GM18517 (cell line): ENCODE measurements around the gene MOGAT2.
A peak's percentile ranks its signal among the peaks of the same experiment; 100 is the strongest.
"Not testable (repeated sequence)": the region's sequence is repeated elsewhere in the genome, so short reads cannot be mapped to it uniquely, and the experiment has no call there.

ENCODE experiments used
- ATAC-seq: cut with Tn5 transposase; IDR thresholded peaks from one replicate; pipeline ENCODE4 v1.9.1; 2021; ENCODE audit warnings: mild to moderate bottlenecking, moderate library complexity; ENCODE audit not compliant: unreplicated experiment

Gene MOGAT2

DNA sequence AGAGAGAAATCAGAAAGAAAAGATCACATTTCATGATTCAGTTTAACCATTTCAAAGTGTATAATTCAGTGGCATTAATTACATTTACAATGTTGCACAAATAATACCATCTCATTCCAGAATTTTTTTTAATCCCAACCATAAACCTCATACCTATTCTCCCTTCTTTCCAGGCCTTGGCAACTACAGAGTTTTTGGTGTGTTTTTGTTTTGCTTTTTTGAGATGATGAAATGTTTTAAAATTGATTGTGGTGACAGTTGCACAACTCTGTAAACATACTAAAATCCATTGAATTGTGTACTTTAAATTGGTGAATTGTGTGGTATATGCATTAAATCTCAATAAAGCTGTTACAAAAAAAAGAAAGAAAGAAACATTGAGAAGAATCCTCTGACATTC, 37.3 kb downstream of the MOGAT2 start:
- ATAC-seq, result not testable (repeated sequence)

DNA sequence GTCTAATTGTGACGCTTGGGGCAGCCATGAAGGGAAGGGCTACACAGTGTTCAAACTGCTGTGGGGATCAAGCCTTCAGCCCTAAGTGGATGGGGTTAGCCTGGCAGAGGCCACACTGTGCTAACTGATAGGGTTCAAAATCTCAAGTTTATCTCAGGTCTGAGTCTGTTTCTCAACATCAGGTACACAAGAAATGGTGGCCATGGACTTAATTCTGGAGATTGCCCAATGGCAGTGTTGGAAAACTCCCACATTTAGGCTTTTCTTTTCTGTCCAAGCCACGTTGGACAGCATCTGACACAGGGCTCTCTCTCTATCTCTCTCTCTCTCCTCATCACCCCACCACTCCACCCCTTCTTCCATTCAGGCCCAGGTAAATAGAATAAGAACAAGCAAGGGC, 40.0 kb downstream of the MOGAT2 start:
- ATAC-seq, result no peak

DNA sequence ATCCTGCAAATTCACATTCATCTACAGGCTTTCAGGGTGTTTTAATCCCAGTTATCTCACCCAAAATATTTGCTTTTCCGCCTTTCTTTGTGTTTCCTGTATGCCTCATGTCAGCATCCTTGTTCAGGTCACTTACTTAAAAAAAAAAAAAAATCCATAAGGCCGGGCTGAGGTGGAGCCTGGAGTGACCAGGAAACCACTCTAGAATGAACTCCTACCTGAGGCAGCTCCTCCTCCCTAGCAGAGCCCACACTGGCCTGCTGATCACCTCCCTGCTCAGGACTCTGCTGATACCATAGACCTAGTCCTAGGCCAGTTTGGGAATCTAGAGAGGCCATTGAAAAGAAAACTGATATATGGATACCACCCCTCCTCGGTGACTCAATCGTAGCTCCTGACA, 42.2 kb downstream of the MOGAT2 start:
- ATAC-seq, result no peak

DNA sequence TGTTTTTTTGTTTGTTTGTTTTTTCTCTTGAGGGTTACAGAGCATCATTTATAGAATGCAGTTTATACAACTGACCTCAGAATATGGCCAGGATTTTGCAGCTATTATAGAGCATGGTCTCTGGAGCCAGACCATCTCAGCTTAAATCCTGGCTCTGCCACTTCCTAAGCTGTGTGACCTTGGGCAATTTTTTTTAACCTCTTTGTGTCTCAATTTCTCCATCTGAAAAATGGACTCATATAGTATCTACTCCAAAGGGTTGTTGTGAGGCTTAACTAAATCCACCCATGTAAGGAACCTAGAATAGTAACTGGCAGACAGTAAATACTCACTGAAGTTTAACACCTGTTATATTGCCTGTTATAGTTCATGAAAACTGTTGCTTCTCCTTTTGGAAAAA, 42.6 kb downstream of the MOGAT2 start:
- ATAC-seq, result no peak

DNA sequence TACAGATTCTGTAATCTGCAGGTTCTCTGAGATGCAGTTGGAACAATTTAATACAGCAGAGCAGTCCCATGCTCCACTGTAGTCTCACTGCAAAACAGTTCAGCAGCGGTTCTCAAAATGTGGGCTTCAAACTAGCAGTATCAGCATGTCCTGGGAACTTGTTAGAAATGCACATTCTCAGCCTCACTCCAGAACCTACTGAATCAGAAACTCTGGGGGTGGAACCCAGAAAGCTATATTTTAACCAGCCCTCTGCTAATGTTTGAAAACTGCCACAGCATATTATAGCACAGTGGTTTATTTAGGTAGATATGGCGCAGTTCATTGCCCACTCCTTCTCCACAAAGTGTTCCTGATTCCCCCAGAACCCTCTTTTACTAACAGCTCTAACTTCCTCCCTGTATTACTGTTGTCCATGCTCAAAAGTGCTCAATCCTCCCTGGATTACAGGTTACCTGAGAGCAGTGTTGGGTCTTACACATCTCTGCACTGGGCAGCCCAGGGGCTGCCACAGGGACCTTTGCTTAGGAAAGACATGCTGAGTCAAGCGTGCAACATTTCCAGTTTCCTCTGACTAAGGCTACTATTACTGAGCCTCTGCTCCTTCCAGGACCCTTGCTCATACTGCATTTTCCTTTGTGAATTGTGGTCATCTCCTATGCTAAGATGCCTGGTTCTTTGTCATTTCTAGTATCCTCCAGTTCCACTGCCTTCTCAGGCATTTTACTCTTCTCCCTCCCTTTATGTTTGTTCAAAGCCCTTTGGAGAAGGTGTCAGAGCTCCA, 43.3 kb downstream of the MOGAT2 start:
- no peak for ATAC-seq

DNA sequence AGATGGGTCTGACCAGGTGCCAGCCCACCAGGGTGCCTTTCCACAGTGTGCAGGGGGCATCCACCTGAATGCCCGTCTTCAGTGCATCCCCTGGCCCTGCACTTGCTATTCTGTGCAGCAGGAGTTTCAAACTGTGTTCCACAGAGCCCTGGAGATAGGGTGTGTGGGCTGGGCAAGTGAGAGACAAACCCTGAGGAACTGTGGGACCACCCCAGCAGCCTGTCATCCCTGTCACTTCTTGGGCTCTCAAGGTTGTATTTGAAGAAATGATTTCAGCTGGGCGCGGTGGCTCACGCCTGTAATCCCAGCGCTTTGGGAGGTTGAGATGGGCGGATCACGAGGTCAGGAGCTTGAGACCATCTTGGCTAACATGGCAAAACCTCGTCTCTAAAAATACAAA, 44.5 kb downstream of the MOGAT2 start:
- ATAC-seq, result no peak

DNA sequence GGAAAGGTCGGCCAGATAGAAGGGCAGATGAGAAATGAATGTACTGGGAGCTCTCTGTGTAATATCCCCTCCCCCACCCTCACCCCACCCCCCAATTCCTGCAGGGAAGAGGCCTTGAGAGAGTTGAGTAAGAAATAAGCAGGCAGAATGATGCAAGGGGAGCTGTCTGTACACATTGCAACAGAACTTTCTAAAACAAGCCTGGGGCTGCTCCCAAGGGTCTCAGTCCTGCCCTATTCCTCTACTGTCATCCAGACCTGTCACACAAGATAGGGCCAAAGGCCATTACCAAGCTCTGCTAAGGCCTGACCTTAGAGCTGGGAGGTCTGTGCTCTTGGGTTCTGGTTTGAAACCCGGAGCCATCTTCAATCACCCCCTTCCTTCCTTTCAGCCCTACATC, 45.2 kb downstream of the MOGAT2 start:
- ATAC-seq, result no peak

DNA sequence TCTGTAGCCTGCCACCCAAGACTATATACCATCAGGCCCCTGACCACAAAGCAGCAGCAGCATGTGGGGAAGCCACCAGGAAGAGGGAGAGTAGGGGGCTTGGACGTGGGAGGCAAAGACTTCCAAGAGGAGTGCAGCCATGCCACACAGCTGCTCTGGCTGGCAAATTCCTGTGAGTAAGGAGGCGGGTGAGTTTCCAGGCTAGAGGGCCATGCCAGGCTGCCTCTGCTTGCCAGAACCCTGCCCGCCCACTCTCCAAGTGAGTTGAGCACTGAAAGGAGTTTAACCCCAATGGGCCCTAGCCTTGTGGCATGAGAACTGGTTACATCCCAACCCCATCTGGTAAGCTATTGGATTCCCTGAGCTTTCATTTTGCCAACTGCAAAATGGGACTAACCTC, 46.2 kb downstream of the MOGAT2 start:
- no peak for ATAC-seq

DNA sequence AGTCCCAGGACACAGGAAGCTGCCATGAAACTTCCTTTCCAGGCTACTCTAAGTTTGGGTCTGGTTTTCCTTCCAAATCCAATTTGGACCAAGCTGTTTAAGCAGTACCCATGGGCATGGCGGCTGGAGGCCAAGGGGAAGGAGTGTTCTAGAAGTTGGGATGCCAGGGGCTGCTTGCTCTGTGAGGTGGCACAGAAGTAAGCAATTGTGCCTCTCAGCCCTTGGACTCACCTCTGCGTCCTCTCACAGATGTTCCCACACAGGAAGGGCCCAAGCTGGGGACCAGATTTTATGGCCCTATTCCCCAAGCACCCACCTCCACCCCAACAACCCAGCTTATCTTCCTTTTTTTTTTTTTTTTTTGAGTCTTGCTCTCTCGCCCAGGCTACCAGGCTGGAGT, 47.5 kb downstream of the MOGAT2 start:
- ATAC-seq, result no peak

DNA sequence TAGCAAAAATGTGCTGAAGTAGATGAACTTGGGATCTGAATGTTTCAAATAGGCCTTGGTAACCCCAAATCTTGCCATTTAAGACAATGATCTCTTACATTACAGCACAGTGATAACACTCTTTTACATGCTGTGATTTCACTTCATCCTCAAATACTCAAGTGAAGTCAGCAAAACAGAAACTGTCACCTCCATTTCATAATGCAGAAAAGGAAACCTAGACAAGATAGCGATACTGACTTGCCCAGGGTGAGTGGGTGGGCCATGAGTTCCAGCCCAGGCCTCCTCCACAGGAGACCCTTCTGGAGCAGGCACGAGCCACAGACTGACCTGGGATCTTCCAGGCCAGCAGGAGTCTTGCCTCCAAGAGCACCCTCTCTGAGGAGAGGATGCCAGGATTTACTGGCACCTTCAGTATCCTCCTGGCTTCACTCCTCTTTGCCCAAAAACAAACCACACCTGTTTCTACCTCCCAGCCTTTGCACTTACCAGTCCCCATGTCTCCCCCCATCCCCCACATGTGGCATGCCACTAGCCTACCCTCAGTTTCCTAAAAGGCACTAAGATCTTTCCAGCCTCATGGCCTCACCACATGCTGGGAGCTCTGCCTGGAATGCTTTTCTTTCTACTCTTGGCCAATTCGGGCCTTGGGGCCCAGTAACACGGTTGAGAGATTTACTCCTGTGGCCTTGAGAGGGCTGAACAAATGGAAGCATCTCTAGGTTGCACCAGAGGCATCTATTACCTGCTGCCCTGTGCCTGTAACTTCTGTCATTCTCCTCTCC, 49.0 kb downstream of the MOGAT2 start:
- peak; percentile 37 for ATAC-seq

DNA sequence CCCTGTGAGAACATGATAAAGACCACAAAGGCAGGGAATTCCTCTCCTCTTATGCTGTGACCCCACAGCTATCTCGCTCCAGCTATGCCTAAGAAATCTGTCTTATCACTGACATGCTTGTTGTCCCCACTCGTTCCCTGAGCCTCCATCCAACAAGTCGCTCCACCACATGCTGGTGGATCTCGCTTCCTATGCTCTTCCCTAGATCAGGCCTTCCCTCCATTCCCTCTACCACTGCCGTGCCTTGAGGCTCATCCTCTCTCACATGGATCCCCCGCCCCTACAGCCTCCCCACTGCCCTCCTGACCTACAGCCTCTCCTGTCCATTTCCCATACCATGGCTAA, 49.6 kb downstream of the MOGAT2 start:
- ATAC-seq, result no peak

DNA sequence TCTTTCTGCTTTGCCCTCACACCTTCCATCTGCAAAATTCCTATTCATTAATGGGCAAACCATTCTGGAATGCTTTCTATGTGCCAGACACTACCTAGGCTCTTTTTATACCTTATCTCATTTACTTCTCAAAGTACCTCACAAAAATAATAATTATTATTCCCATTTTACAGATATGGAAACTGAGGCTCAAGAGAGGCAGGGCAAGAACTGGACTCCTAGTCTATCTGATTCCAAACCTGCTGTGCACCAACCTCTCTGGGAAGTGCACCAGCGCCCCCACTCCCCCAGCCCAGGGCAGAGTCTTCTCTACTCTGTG, 50.1 kb downstream of the MOGAT2 start:
- no peak for ATAC-seq

DNA sequence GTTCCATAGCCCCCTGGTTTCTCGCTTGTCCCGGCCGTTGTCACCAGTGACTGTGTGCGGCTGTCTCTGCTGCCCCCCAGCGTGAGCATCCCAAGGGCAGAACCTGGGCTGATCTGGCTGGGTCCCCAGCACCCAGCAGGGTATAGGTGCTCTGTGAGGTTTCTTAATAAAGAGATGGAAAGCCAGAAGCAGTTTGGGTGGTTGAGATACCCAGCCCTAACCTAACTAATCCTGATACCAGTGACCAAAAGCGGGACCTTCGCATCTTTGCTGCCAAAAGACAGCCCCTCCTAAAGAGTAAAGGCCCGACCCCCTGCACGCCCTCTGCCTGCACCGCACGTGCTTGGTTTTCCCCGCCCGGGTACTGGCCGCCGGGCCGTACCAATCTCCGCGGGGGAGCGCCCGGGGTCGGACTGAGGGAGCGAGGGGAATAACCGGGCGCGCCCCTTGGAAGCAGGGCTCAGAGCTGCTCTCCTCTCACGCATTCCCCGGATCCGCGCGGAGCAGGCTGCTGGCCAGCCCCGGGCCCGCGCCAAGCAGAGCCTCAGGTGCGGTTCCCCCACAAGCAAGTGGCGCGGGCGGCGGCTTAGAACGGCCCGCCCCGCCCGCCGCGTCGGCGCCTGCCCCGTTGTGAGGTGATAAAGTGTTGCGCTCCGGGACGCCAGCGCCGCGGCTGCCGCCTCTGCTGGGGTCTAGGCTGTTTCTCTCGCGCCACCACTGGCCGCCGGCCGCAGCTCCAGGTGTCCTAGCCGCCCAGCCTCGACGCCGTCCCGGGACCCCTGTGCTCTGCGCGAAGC, 50.7 kb downstream of the MOGAT2 start, which contains the start of gene DGAT2:
DGAT2 (plus strand) TSS at position 667 of the 797 bp plus-strand sequence. CDS start 214 bp downstream, outside the sequence.
- ATAC-seq, result peak; percentile 62

DNA sequence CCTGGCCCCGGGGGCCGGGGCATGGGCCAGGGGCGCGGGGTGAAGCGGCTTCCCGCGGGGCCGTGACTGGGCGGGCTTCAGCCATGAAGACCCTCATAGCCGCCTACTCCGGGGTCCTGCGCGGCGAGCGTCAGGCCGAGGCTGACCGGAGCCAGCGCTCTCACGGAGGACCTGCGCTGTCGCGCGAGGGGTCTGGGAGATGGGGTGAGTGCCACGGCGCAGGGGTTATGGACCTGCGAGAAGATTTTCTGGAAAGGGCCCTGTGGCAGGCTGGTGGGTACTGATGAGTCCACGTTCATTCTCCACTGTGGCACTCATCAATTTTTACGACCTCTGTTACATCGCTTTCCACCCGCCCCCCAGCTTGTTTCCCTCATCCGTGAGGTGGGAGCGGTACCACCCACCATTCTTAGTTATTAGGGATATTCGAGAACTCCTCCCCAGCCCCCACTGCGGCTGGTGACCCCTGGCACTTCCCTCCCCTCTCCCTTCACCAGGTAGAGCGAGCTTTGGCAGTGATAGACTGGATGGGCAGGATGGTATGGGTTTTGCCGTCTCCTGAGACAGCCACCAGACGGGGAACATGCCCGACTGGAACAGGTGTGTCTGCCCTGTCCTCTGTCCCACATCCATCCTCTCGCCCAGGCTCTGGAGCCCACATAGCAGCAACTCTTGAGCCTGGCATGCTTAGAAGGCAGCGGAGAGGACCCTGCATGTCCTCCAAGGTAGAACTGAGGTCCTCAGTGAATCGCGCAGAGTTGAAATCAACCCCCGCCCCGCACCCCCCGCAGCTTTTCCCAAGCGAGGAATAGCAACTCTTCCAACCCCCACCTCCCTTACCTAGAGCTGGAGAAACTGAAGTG, 51.5 kb downstream of the MOGAT2 start:
- no peak for ATAC-seq

DNA sequence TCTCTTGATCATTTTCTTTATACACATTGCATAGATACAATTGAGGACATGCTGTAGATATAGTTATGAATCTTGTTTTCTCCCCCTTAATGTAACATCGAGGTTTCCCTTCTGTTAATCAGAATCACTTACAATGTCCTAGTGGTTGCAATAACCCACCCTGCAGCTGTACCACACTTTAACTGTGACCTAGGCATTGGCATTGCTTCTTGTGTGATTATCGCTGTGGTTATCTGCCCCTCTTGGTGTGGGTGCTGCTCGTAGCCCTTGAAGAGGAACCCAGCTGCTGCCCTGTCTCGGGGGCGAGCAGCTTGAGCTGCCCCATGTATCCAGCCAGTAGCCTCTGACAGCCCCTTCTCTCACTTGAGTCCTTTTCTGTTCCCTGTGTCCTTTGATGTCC, 52.5 kb downstream of the MOGAT2 start:
- ATAC-seq, result no peak

DNA sequence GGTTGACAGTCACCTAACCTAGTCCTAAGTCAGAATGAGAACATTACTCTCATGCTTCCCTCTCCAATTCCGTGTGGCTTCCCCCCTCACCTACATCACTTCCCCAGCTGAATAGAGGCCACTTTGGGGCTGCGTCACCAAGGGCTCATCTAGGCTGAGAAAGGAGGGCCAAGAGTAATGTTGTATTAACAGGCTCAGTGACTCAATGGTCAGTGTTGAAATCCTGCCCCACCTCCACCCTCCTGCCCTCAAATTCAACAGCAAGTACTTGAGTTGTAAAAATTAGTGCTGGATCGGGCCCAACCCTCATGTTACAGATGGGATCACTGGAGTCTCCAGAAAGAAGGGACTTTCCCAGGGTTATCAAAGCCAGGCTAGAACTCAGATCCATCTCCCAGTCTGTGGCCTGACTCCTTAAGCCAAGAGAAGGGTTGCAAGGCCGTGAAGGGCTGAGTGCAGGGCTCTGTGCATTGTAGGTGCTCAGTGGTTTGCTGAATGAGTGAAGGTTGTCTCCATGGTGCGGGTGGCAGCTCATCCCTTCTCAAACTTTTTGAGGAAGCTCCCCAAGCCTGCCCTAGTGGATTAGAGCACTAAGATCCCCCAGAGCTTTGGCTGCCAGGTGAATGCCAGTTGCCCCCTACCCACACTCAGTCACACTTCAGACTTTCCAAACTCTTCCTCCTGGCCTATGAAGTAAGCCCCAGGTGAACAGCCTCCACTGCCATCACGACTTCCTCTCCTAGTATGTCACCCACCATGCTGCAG, 54.2 kb downstream of the MOGAT2 start:
- ATAC-seq, result no peak

DNA sequence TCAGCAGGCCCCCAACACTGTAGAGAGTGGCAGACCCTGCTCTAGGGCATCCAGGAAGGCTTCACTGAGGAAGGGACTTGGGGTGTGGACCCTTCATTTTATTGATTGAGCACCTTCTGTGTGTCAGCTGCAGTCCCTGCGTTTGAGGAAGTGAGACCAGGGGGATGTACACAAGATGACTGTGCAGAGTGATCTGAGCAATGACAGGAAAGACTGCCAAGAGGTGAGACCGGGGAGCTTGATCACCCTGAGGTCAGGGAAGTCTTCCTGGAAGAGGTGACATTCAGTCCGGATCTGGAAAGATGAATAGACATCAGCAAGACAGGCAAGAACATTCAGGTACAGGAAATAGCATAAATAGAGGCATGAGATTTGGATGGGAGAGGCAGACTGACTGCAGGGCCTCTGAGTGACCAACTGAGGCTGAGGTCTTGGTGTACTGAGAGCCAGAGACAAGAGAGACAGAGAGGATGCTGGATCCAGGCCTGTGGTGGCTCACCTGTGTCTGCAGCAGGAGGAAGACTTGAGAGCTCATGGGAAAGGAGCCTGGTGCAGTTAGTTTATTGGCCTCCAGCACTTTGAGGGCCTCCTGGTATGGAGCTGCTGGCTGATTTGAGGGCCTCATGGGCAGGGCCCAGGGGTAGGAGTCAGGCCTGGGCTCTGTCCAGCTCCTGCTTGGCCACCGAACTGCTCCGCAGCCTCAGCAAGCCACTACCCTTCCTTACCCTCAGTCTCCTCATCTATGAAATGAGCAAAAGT, 56.1 kb downstream of the MOGAT2 start:
- peak; percentile 81 for ATAC-seq

DNA sequence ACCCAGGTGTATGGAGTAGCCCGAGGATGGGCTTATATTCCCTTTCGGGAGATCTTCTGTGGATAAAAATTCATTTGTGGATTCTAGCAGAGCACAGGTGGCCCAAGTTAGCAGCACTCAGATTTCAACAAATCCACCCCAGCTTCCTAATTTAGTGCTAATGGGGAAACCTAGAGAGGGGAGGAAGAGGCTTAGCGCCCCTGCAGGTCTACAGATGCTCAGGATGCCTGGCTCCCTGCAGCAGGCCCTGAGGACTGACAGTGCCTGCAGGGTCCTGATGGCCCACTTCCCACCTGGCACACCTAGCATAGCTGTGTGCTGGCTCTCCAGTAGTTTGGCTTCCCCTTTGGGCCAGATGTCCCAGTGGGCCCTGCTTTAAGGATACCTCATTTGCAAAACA, 57.4 kb downstream of the MOGAT2 start:
- no peak for ATAC-seq

DNA sequence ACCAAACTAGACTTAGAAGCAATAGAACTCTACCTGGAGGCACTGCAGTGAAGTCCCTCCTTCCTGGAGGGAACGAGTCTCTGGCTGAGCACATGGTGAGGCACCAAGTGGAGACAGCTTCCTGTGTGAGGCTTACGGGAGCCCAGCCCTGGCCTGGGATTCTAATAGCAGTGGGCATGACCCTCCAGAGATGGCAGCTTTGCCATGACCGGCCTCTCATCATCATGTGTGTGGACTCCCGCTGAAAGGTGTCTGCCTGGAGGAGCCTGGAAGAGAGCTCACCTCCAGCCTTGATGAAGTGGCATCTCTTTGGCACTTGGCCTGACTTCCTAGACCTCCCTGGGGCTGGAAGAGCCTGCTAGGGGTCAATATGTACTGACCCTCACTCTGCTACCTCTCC, 58.9 kb downstream of the MOGAT2 start:
- ATAC-seq, result no peak
